ENCODE results near the gene C1RL.
A peak's percentile ranks its signal among the peaks of the same experiment; 100 is the strongest.

The C1RL gene

GRCh38 chr12:7092229-7092985 is 16.6 kb downstream of the C1RL start, which contains the start of gene C1R:
TSS of gene C1R (minus strand) at chr12:7092445. CDS start at chr12:7092388, 57 bp downstream.
- peak; percentile 89 for DNase-seq (ENCODE audit: low spot score)

GRCh38 chr12:7091660-7092228 is 17.3 kb downstream of the C1RL start:
- DNase-seq (ENCODE audit: low spot score), result peak; percentile 60

GRCh38 chr12:7091171-7091570 is 17.8 kb downstream of the C1RL start:
- no peak for DNase-seq (ENCODE audit: low spot score)

GRCh38 chr12:7090222-7090998 is 18.6 kb downstream of the C1RL start:
- no peak for DNase-seq (ENCODE audit: low spot score)

- DNase-seq (ENCODE audit: low spot score), result no peak
Measured at GRCh38 chr12:7089196-7089871, 19.7 kb downstream of the C1RL start.

GRCh38 chr12:7083125-7083524 is 25.9 kb downstream of the C1RL start:
- no peak for DNase-seq (ENCODE audit: low spot score)

GRCh38 chr12:7081037-7081436 is 28.0 kb downstream of the C1RL start:
- DNase-seq (ENCODE audit: low spot score), result no peak

GRCh38 chr12:7079826-7080125 is 29.2 kb downstream of the C1RL start:
- no peak for DNase-seq (ENCODE audit: low spot score)

- DNase-seq (ENCODE audit: low spot score), result no peak
Measured at GRCh38 chr12:7078163-7078562, 30.9 kb downstream of the C1RL start.

GRCh38 chr12:7076493-7076892 is 32.5 kb downstream of the C1RL start:
- no peak for DNase-seq (ENCODE audit: low spot score)

GRCh38 chr12:7075939-7076338 is 33.1 kb downstream of the C1RL start:
- peak; percentile 76 for DNase-seq (ENCODE audit: low spot score)

- no peak for DNase-seq (ENCODE audit: low spot score)
Measured at GRCh38 chr12:7075518-7075917, 33.5 kb downstream of the C1RL start.

GRCh38 chr12:7073946-7074345 is 35.1 kb downstream of the C1RL start:
- no peak for DNase-seq (ENCODE audit: low spot score)

GRCh38 chr12:7072554-7072953 is 36.5 kb downstream of the C1RL start:
- DNase-seq (ENCODE audit: low spot score), result no peak

- DNase-seq (ENCODE audit: low spot score), result no peak
Measured at GRCh38 chr12:7072035-7072434, 37.0 kb downstream of the C1RL start.

- no peak for DNase-seq (ENCODE audit: low spot score)
Measured at GRCh38 chr12:7069386-7069785, 39.6 kb downstream of the C1RL start.

GRCh38 chr12:7068994-7069346 is 40.0 kb downstream of the C1RL start:
- no peak for DNase-seq (ENCODE audit: low spot score)

GRCh38 chr12:7068240-7068993 is 40.6 kb downstream of the C1RL start:
- DNase-seq (ENCODE audit: low spot score), result no peak

GRCh38 chr12:7067096-7067495 is 41.9 kb downstream of the C1RL start:
- DNase-seq (ENCODE audit: low spot score), result no peak

GRCh38 chr12:7066596-7066995 is 42.4 kb downstream of the C1RL start:
- no peak for DNase-seq (ENCODE audit: low spot score)

- DNase-seq (ENCODE audit: low spot score), result no peak
Measured at GRCh38 chr12:7065073-7065623, 43.9 kb downstream of the C1RL start.

GRCh38 chr12:7064516-7064915 is 44.5 kb downstream of the C1RL start:
- no peak for DNase-seq (ENCODE audit: low spot score)
